Mesothelial cell of epicardium (in vitro differentiated cells): Measurements from ENCODE around the gene UVSSA. TPM values are rescaled to one million over a fixed set of nuclear protein-coding genes. Genes with fewer than 3 reads are reported as not detected.

Source experiments
- DNase-seq, 2 experiments: peaks; one replicate each; pipeline ENCODE4 v3.0.0; 2021; ENCODE audit warnings: low spot score in 2 of 2; ENCODE audit not compliant: unreplicated experiment in 2 of 2
- H3K27ac Mint-ChIP-seq: 2 replicates; pipeline ENCODE4 v1.8.0; 2021; ENCODE audit warnings: mixed read lengths
- H3K27me3 Mint-ChIP-seq: 2 replicates; pipeline ENCODE4 v1.8.0; 2021; ENCODE audit warnings: low read depth, mixed read lengths
- H3K36me3 Mint-ChIP-seq: 2 replicates; pipeline ENCODE4 v1.8.0; 2021; ENCODE audit warnings: mixed read lengths
- H3K4me1 Mint-ChIP-seq: 2 replicates; pipeline ENCODE4 v1.8.0; 2021; ENCODE audit warnings: mixed read lengths
- H3K4me3 Mint-ChIP-seq: 2 replicates; pipeline ENCODE4 v1.8.0; 2021; ENCODE audit warnings: mild to moderate bottlenecking, moderate library complexity, mixed read lengths
- H3K9me3 Mint-ChIP-seq: 2 replicates; pipeline ENCODE4 v1.8.0; 2021; ENCODE audit warnings: mixed read lengths
- total RNA-seq: library from RNA; stranded (reverse); gene quantifications from 3 replicates; pipeline ENCODE4 v1.2.1, GENCODE V29; 2021
- TF ChIP-seq, protein P1 (sequence below): fragments of 200-600 bp; sonication (generic); IDR thresholded peaks from one replicate; pipeline ENCODE4 v1.5.0; 2021; ENCODE audit warnings: antibody characterized with exemption; ENCODE audit not compliant: unreplicated experiment

UVSSA gene
- total RNA-seq, 1 donor from 2014 or later = 62.9 TPM

DNA sequence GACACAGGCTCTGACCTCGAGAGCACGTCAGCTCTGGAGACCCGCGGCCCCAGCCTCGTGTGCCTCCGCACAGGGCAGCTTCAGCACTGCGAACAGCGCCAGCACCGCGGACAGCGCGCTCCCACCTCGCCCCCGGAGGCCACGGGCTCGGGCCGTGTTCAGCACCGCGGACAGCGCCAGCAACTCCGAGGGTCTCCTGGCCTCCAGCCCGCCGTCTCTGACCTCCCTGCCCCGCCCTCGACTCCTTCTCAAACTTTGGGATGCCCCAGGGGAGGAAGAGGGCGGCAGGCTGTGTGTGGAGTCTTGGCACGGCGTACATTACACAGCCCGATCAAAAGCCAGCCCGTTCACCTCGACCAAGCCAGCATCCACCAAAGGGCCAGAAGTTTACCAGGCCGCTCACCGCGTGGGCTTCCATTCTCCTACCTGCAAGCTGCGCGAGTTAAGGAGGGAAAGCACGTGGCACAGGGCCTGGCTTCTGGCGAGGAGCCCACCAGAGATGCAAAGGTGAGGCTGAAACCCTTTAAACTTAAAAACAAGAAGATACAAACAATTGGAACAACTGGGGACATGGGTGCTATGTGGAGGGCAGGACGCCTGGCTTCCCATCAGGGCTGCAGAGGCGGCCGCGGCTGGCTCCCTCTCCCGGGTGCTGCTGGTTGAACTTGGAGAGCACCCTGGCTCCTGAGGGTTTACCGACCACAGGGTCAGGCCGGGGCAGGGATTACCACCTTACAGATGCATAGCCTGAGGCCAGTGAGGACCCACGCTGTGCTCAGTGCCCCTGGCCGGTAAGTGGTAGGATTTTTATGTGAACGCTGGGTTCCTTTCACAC is 63.7 kb downstream of the UVSSA start:
- Mint-ChIP-seq H3K4me3 (no peak overlapping the region), H3K27ac (no peak overlapping the region), H3K27me3 (peaks cover 79% of the 10 kb centered on the region), H3K36me3 (peaks cover 2% of the 10 kb centered on the region), H3K9me3 (no peaks in the 10 kb centered on the region), H3K4me1 (no peaks in the 10 kb centered on the region)
- TF ChIP-seq, protein P1, sequence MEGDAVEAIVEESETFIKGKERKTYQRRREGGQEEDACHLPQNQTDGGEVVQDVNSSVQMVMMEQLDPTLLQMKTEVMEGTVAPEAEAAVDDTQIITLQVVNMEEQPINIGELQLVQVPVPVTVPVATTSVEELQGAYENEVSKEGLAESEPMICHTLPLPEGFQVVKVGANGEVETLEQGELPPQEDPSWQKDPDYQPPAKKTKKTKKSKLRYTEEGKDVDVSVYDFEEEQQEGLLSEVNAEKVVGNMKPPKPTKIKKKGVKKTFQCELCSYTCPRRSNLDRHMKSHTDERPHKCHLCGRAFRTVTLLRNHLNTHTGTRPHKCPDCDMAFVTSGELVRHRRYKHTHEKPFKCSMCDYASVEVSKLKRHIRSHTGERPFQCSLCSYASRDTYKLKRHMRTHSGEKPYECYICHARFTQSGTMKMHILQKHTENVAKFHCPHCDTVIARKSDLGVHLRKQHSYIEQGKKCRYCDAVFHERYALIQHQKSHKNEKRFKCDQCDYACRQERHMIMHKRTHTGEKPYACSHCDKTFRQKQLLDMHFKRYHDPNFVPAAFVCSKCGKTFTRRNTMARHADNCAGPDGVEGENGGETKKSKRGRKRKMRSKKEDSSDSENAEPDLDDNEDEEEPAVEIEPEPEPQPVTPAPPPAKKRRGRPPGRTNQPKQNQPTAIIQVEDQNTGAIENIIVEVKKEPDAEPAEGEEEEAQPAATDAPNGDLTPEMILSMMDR = no peak
- DNase-seq = peak; percentile 89 to 95

DNA sequence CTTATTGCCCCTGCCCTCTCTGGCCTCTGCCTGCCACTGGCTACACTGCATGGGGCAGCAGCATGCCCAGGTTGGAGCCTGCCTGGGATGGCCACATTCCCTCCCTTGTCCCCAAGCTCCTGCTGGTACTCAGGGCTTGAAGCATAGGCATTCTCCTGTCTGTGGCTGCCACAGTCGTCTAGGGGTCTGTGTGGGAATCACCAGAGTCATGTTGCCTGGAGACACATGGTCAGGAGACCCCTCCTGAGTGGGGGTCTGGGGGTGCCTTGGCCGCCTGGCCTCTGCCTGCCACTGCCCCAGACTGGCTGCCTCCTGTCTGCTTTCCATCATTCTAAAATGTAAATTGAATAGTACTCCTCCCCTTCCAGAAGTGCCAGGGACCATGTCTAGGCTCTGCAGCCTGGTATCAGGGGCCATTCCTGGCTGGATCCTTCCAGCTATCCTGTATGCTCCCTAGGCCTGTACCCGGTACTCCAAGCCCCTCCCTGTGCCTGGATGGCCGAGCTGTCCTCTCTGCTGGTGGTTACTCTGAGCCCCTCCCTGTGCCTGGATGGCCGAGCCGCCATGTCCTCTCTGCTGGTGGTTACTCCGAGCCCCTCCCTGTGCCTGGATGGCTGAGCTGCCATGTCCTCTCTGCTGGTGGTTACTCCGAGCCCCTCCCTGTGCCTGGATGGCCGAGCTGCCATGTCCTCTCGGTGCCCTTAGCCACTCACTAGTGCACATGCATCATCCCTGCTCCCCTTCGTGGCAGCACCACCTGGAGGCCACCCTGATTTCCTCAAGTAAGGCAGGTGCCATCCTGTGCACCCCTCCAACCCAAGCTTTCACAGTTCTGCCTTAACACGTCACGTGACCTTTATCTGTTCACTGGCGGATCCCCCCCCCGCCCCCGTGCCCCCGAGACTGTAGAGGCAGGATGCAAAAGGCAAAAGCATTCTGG is 64.7 kb downstream of the UVSSA start:
- no peaks in the 10 kb centered on the region for H3K4me1 Mint-ChIP-seq
- DNase-seq = no peak
- no peaks in the 10 kb centered on the region for H3K9me3 Mint-ChIP-seq
- peaks cover 2% of the 10 kb centered on the region for H3K36me3 Mint-ChIP-seq
- H3K27ac Mint-ChIP-seq = no peak overlapping the region
- TF ChIP-seq, protein P1 = no peak
- H3K27me3 Mint-ChIP-seq = peaks cover 89% of the 10 kb centered on the region
- H3K4me3 Mint-ChIP-seq = no peak overlapping the region

GRCh38 chr4:1412376-1413203 is 65.6 kb downstream of the UVSSA start:
- peaks cover 92% of the 10 kb centered on the region for H3K27me3 Mint-ChIP-seq
- no peaks in the 10 kb centered on the region for H3K4me1 Mint-ChIP-seq
- no peak overlapping the region for H3K27ac Mint-ChIP-seq
- H3K4me3 Mint-ChIP-seq = no peak overlapping the region
- no peaks in the 10 kb centered on the region for H3K9me3 Mint-ChIP-seq
- TF ChIP-seq, protein P1 = no peak
- DNase-seq = peak in 1 of 2 experiments; percentile 24
- peaks cover 2% of the 10 kb centered on the region for H3K36me3 Mint-ChIP-seq

DNA sequence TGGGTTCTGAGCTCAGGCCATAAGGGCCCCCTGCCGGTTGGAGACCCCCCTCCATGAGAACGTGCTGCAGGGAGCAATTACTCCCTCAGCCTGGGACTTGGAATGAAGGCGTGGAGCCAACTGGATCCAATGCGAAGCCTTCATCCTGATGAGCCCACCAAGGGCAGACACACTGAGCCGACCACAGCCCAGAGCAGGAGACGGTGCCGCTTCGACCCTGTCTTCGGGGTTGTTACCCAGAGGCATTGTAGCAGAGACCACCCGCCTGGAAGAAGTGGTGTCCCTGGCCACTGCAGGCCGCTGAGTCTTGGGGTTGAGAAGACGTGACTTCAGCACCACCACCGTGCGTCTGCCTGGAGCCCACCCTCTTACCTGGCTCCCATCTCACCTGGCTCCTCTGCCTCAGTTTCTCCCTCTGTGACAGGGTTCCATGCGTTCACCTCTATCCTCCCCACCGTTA is 66.2 kb downstream of the UVSSA start:
- H3K27ac Mint-ChIP-seq = no peak overlapping the region
- H3K9me3 Mint-ChIP-seq = no peaks in the 10 kb centered on the region
- no peak overlapping the region for H3K4me3 Mint-ChIP-seq
- peaks cover 2% of the 10 kb centered on the region for H3K36me3 Mint-ChIP-seq
- peak in 1 of 2 experiments; percentile 31 for DNase-seq
- peaks cover 92% of the 10 kb centered on the region for H3K27me3 Mint-ChIP-seq
- no peaks in the 10 kb centered on the region for H3K4me1 Mint-ChIP-seq
- TF ChIP-seq, protein P1 = no peak
